ENCODE measurements around the gene LMF1.
"Not testable (repeated sequence)": the region's sequence is repeated elsewhere in the genome, so short reads cannot be mapped to it uniquely, and the experiment has no call there.

The LMF1 gene

DNA sequence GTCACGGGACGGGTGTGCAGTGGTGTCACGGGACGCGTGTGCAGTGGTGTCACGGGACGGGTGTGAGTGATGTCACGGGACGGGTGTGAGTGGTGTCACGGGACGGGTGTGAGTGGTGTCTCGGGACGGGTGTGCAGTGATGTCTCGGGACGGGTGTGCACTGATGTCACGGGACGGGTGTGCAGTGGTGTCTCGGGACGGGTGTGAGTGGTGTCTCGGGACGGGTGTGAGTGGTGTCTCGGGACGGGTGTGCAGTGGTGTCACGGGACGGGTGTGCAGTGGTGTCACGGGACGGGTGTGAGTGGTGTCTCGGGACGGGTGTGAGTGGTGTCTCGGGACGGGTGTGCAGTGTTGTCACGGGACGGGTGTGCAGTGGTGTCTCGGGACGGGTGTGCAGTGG, 111.8 kb downstream of the LMF1 start:
- not testable (repeated sequence) for DNase-seq

DNA sequence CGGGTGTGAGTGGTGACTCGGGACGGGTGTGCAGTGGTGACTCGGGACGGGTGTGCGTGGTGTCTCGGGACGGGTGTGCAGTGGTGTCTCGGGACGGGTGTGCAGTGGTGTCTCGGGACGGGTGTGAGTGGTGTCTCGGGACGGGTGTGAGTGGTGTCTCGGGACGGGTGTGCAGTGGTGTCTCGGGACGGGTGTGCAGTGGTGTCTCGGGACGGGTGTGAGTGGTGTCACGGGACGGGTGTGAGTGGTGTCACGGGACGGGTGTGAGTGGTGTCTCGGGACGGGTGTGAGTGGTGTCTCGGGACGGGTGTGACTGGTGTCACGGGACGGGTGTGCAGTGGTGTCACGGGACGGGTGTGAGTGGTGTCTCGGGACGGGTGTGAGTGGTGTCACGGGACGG, 112.3 kb downstream of the LMF1 start:
- not testable (repeated sequence) for DNase-seq

DNA sequence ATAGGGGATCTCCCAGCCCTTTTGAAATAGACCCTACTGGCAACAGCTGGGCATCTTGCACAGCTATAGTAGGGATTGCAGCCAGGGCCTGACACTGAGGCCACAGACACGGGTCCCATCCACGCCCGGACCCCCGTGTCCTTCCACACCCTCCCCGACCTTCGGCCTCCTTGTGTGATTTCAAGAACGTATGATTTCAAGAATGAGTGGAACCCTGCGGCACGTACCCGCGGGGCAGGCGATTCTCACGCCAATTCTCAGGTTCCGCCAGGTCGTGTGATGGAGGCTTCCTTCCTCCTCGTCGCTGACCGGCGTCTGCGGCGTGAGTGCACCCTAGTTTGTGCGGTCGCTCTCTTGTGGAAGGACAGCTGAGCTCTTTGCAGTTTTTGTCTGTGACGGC, 114.0 kb downstream of the LMF1 start:
- no peak for DNase-seq

DNA sequence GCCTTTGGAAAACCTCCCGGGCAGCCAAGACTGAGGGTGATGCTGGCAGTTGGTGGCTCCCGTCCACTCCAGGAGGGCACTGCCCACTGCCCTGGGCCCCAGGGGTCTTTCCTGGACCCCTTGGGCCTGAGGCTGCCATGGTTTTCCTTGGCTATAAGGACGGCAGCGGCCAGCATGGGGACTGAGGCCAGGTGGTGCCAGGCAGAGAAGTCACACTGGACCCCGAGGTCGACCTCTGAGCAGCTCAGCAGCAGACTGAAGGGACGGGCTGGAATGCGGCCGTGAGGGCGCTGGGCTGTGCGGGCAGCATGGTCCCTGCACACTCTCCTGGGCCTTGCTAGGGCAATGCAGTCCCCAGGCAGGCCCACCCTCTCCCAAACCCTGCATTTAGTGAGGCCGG, 114.7 kb downstream of the LMF1 start:
- no peak for DNase-seq

DNA sequence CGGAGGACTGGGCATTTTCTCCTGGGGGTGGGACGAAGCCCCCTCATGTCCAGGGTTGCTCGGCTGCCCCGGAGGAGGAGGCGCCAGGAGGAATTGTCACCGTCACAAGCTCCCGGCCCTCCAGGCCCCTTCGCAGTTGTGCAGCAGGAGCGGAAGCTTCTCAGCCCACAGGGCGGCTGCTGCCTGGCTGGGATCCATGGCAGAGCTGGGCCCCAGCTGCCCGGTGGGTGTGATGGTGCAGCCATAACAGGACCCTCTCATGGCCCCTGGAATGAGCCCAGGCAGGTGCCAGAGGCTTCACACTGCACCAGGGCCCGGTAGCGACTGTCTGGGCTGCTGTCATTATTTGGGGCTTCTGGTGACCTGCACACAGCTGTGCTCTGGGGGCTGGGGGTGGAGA, 115.3 kb downstream of the LMF1 start:
- no peak for DNase-seq

DNA sequence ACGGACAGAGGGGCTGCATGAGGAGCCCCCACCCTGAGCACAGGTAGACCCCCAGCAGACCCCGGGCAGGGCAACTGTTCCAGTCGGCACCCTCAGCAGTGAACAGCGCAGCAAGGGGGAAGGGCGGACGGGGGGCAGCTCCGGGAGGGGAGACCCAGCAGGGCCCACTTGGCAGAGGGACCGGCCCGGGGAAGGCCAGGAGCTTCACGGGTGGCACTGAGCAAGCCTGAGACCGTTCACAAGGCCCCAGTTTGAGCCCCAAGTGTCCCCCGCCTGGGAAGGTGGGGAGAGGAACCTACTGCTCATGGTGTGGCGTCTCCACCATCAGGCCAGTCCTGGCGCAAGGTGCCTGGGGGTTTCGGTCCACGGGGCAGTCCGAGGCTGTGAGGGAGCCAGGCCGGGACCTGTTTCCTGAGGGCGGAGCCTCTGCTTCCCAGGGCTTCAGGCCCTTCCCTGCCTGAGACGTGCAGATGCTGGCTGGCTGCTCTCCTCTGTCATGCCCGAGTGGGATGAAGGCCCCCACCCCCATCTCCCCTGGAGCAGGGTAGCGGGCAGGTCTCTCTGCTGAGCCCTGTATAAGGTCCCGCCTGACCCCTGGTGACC, 115.9 kb downstream of the LMF1 start:
- DNase-seq, result no peak

DNA sequence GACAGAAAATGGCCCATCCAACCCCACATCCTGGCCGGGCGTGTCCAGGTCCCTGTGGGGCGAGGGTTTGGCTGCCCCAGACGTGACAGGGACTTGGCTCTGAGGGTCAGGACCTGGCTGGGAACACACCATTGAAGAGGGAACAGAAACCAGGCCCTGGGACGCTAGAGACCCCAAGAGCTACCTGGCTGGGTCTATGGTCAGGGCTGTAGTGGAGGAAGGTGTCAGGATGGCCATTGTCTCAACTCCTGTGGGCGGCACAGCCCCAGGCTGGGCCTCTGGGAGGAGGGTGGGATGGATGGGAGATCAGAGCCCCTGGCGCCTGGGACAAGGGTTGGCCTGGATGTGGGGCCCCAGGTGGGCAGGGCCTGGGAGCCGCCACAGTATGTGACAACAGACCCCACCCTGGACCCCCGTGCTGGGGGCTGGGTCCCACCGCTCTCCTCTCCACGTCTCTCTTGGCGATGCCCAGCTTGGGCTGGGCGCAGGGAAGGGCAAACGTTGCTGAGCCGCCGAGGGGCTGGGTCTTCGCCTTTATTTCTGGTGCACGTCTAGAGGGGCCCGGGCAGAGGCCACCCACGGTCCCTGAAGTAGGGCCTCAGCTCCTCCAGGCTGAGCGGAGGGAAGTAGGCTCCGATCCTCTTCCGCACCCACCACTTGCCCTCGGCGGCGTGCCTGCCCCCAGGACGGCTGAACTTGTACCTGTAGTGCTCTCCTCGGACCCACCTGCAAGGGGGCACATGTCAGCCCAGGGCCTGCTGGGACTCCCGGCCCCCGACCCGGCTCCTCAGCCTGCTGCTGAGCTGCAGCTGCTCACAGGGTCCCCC, 116.6 kb downstream of the LMF1 start:
- no peak for DNase-seq

DNA sequence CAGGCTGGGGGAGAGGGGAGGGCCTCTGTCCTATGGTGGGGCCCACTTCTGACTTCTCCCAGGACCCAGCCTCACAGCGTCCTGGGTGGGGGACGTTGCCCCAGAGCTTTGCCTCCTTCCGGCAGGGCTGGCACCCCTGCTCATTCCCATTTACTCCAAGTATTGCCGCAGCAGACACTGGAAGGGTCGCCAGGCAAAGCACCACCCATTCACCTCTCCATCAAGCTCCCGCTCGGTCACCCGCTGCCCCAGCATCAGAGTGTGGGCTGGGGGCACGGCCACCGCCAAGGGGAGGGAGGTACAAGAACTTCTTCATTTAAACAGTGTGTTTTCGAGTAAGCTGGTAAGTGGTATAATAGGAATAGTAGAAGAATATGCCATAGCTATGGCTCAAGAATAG, 117.5 kb downstream of the LMF1 start:
- DNase-seq, result no peak

DNA sequence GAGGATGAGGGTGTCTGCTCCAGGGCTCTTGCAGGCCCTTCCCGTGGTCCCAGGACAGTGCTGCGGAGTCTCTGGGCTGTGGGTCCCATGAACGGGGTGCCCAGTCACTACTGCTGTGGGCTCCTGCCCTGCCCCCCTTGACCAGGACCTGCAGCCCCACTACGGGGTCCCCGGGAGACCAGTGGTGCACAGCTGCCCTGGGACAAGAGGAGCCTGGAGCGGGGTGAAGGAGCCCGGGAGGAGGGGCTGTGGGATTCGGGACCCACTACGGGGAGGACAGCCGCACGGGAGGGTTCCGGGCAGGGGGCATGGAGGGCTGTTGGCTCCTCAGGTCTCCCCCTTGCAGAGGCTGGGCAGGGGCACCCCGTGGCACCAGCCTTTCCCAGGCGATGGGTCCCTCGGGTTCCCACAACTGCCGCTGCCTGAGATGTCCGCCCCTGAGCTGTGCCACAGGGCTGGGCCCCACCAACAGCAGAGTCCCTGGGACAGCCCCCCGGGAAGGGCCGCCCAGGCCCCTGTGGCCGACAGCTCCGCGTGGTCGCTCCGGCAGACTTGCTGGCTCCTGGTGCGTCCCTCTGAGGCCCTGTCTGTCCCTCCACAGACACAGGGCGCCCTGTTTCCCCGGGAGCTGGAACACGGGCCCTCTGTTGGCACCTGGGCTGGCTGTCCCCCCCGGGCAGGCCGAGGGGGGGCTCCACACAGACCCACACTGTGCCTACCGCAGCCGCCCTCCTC, 118.2 kb downstream of the LMF1 start:
- no peak for DNase-seq

DNA sequence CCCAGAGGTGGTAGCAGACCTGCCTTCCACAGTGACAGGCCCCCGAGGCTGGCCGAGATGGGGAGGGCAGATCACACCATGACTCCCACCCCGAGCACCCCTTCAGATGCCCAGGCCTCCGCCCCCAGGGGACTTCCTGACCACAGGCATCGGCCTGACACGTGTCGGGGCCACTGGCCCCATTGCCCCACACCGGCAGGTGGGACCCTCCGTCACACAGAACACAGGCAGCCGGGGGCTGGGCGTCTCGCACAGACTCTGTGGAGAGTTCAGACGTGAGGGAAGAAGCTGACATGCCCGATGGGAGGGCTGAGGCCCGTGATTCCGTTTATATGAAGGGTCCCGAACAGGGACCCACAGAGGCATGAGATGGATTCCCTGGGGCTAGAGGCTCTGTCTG, 118.9 kb downstream of the LMF1 start:
- no peak for DNase-seq

DNA sequence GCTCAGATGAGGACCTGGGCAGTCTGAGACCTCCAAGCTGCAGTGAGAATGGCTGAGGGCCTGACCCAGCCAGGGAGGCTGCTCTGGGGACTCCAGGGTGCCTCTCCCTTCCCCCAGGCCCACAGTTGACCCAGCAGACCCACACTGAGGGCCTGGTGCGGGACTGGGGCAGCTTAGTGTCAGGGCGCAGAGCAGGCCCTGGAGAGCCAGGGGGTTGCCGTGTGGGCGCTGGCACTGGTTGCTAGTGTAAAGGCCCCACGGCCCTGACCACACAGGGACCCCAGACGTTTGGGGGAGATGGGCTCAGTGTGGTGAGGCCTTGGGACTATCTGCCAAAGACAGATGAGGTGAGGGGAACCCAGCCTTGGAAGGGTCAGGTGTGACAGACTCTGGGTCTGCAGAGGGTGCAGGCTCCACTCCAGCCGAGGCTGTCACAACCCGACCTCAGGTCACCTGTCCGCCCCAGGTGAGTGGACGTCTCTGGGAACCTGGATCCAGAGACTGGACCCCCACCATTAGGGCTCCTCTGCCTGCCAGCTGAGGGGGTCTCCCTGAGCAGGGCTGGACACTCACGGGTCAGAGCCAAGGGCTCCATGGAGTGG, 119.5 kb downstream of the LMF1 start:
- DNase-seq, result no peak

DNA sequence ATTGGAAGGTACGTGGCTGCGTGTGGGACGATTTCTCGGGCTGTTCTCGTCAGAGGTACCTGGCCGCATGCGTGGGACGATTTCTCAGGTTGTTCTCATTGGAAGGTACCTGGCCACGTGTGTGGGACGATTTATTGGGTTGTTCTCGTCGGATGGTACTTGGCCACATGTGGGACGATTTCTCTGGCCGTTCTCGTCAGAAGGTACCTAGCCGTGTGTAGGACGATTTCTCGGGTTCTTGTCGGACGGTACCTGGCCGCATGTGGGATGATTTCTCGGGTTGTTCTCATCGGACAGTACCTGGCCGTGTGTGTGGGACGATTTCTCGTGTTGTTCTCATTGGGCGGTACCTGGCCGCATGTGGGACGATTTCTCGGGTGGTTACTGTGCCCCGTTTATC, 120.1 kb downstream of the LMF1 start:
- no peak for DNase-seq

DNA sequence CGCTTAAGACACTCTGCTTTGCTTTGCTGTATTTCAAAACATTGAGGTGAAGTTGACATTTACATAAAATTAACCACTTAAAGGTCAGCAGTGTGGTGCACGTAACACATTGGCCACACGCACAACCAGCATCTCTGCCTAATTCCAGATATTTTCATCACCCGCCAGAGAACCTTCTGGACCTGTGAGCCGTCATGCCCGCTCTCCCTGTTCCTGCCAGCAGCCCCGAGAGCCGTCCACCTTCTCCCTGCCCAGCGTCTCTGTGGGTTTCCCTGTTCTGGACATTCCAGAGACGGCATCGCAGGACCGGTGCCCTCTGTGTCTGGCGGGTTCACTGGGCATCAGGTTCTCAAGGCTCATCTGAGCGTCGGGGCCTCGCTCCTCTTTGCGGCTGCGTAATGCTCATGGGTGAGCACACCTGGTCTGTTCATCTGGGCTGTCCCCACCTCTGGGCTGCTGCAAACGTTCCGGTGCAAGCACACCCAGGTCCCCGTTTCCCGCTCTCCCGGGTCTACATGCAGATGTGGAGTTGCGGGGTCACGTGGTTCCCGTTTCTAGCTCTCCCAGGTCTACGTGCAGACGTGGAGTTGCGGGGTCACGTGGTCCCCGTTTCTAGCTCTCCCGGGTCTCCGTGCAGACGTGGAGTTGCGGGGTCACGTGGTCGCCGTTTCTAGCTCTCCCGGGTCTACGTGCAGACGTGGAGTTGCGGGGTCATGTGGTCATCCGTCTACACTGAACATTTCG, 122.1 kb downstream of the LMF1 start:
- no peak for DNase-seq

DNA sequence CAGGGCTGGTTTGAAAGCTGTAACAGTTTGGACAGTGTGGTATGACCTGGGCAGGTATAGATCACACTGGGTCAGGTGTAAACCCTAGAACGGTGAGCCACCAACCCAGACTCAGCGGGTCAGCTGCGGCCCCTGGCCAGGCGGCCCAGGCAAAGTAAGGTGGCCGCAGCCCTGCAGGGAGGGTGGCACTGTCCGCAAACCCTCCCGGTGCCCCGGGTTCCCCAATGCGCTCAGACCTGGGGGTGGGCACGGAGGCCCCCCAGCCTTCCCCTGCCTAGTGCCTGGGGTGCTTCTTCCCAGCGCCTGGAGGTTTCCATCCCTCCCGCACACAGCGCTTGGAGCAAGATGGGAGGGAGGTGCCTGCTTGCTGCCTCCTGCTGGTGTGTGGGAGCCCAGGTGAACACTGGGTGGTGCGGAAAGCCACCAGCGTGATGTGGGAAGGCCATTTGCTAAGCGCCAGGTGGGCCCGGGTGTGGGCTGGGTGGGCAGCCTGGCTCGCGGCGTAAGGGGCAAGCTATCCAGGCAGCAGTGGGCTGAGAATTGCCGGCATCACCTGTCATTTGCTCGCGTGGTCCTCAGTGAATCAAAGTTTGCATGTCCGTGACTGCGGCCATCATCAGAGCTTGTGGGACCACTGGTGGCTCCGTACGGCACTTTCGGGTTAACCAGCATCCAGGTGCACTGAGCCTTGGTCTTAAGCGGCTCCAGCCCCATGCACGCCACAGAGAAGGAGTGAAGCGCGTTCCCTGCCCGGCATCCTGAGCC, 122.9 kb downstream of the LMF1 start:
- no peak for DNase-seq

DNA sequence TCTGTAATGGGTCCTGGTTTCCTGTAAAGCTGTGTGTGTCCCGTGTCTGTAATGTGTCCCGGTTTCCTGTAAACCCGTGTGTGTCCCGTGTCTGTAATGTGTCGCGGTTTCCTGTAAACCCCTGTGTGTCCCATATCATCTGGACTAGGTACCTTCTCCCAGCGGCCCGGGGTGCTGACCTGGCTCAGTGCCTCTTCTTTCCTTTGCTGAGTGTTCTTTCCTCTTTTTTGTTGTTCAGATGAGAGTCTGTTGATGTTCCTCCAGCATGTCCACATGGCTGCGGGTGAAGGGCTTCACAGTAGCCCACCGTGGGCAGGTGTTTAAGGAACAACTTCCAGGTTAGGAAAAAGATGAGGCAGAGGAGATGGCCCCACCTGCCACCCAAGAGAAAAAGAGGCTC, 123.6 kb downstream of the LMF1 start:
- no peak for DNase-seq

DNA sequence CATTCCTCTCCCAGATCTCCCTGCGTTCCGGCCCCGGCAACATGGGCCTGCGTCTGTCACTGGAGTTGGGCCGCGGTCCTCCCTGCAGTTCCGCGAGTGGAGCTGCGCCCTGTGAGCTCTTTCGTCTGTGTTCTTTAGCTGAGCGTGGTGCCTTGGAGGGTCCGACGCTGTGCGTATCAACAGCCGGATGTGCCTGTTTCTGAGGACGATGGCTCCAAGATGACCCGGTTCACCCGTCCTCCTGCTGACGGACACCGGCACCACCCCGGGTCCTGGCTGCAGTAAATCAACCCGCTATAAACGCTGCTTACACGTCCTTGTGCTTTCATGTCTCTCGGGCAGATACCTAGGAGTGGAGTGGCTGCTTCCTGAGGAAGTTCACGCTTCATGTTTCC, 125.4 kb downstream of the LMF1 start:
- DNase-seq, result no peak

DNA sequence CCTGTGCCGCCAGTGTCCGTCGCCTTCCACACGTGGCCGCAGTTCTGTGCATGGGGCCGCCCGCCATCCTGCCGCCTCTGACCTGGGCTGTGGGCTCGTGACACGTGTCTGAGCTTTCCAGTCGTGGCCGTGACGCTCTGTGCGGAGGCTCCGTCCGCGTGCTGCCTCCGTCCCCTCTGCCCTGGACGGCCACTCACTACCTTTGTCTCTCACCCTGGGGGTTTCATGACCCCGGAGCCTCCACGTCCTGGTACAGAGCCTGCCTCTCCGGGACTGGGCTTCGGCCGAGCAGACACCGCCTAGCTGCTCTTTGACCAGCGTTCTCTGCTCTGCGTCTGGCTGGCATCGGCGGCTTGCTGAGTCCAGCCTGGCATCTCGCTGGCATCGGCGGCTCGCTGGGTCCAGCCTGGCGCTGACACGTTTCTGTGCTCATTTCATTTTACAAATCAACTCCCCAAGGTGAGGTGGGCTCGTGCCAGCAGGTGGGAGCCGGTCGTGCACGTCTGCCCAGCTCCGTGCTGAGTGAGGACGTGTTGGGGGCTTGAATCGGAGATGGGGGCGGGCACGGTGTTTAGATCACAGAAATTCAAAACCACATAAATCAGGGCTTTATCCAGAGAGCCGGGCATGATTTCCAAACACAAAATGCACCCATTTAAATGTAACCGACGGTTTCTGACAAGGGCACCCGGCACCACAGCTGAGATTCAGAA, 126.0 kb downstream of the LMF1 start:
- DNase-seq, result no peak

DNA sequence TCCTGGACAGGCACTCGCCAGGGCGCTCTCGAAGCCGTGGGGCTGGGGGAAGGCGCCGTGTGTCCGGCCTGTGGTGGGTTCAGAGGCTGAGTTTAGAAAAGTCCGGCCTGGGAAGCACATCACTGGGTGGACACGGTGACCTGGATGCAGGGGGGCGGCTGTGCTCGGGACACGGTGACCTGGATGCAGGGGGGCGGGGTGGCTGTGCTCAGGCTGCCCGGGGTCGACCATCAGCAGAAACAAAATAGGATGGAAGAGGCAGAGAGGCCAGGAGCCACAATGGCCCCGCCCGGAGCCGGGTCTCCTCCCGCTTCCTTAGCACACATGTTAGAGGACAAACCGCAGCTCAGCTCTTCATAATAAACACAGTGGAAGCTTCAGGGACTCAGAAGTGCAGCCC, 127.0 kb downstream of the LMF1 start:
- DNase-seq, result no peak

DNA sequence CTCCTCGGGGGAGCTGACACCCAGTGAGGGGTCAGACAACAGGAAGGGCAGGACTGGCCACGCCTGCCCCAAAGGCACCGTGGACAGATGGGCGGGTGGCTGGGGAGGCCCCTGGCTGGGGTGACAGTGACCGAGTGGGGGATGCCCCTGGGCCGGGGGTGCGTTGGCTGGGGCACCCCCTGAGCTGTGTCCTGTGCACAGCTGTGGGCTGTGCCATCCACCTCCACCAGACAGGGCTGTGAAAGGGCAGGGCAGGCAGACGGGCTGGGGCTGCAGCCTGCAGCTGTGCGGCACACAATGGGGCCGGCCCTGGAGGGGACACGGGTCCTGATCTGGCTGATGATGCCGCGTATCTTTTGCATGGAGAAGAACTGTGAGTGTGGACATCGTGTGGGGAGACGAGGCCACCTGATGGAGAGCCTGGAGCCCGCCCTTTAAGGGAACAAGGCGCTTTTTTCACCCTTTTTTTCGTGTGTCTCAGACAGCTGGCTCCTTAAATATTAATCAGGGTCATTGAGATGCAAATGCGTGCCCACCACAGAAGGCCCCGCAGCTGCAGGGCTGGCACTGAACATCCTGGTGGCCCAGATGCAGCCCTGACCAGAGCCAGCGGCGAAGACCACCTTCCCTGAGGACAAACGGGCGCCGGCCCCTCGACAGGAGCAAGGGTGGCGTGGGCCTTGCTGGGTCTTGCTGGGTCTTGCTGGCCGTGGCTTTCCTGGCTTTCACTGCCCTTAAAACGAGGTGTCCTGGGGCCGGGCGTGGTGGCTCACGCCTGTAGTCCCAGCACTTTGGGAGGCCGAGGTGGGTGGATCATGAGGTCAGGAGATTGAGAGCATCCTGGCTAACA, 127.8 kb downstream of the LMF1 start:
- DNase-seq, result no peak

DNA sequence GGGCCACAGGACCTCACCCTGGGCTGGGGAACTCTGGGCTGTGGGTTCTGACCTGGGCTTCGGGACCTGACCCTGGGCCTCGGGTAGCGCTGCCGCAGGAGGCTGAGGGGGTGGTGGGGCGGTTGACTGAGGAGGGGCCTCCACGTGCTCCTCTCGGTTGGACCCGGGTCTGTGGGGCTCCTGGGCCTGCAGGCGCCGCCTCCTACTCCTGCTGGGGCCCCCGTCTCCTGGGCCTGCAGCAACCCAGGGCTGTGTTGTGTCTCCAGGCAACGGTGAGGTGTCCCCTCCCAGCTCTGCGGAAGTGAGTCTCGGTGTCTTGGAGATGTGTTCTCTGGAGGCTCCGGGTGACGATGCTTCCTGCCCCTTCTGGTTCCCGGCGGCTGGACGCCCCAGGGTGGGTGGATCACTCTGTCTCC, 128.7 kb downstream of the LMF1 start:
- no peak for DNase-seq

Measured in cortex of kidney (tissue), 1 donor.